ENCODE measurements around the gene APOL4.
"Not testable (repeated sequence)": the region's sequence is repeated elsewhere in the genome, so short reads cannot be mapped to it uniquely, and the experiment has no call there.

DNA sequence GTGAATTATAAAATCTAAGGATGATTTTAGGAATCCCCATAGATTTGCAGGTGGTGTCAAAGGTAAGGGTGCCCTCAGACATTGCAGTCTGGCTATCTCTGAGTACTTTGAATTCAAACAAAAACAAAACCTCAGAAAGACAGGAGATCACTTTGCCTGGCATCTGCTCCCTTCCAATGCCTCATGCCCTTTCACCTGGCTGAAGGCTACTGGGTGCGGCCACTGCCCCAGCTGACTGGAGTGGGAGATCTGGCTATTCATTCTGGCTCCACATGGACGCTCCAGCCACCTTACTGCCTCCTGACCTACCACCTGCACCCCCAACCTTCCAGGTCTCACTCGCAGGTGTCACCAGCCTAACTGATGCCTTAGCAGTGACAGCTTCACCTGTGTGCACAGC lies 28.0 kb upstream of the APOL4 start:
- TF ChIP-seq CTCF, EP300, POLR2AphosphoS5 (IDR thresholded peaks at IDR 0.05): not testable (repeated sequence)
